ENCODE measurements around the gene VSTM2L.

The VSTM2L gene

GRCh38 chr20:37987602-37988290 lies 84.8 kb downstream of the VSTM2L start:
- DNase-seq (ENCODE audit: low spot score): no peak

- no peak for DNase-seq (ENCODE audit: low spot score)
These were observed 85.5 kb downstream of the VSTM2L start for GRCh38 chr20:37988306-37988954.

GRCh38 chr20:37989601-37990295 lies 86.8 kb downstream of the VSTM2L start:
- DNase-seq (ENCODE audit: low spot score): no peak

- peak; percentile 56 for DNase-seq (ENCODE audit: low spot score)
These were observed 87.7 kb downstream of the VSTM2L start for GRCh38 chr20:37990571-37991151.

GRCh38 chr20:37991157-37991866 lies 88.4 kb downstream of the VSTM2L start:
- no peak for DNase-seq (ENCODE audit: low spot score)

GRCh38 chr20:37991908-37992307 lies 89.0 kb downstream of the VSTM2L start:
- DNase-seq (ENCODE audit: low spot score): no peak

- peak; percentile 23 for DNase-seq (ENCODE audit: low spot score)
These were observed 90.0 kb downstream of the VSTM2L start for GRCh38 chr20:37992802-37993409.

GRCh38 chr20:37994512-37994911 lies 91.6 kb downstream of the VSTM2L start:
- no peak for DNase-seq (ENCODE audit: low spot score)
